GM19023 (cell line): ENCODE data around the gene CSNK1G1.
"Not testable (repeated sequence)": the region's sequence is repeated elsewhere in the genome, so short reads cannot be mapped to it uniquely, and the experiment has no call there.

ENCODE experiments used
- ATAC-seq: cut with Tn5 transposase; IDR thresholded peaks from one replicate; pipeline ENCODE4 v1.9.1; 2021; ENCODE audit warnings: mild to moderate bottlenecking, moderate library complexity; ENCODE audit not compliant: unreplicated experiment

Gene CSNK1G1

DNA sequence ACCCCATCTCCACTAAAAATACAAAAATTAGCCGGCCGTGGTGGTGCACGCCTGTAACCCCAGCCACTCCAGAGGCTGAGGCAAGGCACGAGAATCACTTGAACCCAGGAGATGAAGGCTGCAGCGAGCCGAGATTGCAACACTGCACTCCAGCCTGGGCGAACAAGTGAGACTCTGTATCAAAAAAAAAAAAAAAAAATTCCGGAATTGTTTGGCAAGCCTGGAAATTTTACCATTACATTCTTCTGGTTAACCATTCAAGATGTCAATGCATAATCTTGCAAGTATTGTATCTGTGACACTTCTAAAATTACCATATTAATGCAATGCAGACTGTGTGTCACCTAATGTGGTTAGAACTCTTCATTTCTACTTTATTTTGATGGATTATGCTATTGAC, 67.0 kb downstream of the CSNK1G1 start:
- ATAC-seq: no peak

DNA sequence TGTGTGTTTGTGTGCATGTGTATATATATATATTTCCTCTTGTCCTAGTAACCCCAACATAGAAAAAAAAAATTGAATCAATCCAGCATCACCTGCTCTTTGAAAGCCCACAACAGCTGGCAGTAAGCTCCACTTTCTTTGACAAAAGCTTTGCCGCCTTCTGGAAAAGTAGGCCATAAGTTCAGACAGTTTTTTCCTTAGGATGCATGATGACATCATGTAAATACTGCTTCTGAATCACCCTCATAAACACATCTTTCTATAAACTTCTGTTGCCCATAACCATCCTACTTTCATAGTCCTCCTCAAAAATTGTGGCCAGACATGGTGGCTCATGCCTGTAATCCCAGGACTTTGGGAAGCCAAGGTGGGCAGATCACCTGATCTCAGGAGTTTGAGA, 67.4 kb downstream of the CSNK1G1 start:
- no peak for ATAC-seq

DNA sequence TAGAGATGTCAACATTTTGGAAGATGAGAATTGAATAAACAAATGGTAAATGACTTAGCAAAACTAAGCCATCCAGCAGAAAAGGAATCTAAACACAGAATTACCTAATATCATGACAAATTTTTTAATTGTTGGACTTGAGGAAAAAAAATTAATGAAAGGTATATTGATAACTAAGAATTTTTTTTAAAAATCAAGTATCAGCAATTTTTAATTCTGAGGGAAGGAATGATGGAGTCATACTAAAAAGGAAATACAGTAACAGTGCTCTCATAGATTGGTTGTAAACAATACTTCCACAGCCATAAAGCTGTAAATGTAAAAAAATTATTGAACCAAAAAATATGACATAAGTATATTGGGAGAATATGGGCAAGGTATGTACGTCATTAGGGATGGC, 68.0 kb downstream of the CSNK1G1 start:
- ATAC-seq: no peak

DNA sequence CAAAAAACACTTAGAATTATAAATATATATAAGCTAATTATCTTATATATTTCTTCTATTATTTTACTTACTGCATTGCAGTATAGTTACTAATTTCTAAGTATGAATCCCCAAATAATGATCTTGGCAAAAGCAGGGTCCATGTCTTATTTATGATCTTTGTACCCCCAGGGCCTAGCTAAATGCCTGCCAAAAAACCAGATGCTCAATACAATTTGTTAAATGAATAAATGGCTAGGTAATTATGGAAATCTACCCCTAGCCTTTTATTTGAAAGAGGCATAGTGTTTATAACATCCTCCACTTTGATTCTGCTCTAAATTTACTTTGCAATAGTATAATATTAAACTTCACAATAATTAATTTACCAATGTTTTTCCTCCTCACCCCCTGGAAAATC, 69.5 kb downstream of the CSNK1G1 start:
- ATAC-seq: no peak

DNA sequence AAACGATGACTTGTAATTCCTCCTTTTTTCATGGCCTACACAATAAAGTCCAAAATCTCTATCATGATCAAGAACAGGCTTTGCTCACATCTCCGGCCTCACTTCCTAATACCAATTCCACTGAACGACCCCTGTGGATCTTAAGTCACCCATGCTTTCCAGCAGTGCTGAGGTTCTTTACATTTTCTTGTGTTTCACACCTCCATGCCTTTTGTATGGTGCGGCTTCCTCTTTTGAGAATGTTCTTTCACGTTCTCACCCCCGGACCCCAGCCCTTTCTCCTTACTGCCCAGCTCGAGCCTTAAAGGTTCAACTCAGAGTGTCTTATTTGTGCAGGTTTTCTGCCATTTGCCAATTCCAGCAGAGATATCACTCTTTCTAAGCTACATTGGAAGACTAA, 70.1 kb downstream of the CSNK1G1 start:
- ATAC-seq: no peak

DNA sequence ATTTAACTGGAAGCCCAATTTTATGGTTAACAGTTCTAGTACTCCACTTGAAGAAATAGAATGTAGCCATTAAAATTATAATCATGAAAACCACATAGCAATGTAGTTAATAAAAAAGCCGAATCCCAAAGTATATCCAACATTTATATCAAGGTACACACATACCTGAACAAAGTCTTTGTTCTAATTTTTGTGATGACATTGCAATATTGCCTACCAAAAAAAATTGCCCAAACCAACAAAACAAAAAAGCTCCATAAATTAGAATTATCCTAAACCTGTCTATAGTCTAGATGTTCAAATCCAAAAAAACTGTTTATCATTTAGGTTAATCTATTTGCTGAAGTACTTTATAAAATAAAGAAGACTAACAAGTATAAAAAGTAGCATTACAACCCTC, 70.8 kb downstream of the CSNK1G1 start:
- no peak for ATAC-seq

DNA sequence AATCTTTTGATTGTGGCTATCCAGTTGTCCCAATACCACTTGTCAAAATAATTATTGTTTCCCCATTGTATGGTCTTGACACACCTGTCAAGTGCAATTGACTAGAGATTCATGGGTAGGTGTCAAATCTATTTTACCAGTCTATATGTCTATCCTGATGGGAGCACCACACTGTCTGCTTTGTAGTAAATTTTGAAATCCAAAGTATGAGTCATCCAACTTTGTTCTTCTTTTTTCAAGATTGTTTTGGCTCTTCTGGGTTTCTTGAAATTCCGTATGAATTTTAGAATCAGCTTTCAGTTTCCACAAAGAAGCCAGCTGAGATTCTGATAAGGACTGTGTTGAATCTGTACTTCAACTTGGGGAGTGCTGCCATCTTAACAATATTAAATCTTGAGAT, 71.9 kb downstream of the CSNK1G1 start:
- ATAC-seq: no peak

DNA sequence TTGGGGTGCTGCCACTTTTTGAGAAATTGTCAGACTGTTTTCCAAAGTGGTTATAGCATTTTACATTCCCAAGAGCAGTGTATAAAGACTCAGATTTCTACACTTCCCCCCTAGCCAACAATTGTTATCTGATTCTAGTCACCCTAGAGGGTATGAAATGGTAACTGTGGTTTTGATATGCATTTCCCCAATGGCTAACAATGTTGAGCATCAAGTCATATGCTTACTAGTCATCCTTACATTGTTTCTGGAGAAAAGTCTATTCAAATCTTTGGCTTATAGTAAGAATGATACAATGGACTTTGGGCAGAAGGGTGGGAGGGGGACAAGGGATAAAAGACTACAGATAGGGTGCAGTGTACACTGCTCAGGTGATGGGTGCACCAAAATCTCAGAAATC, 73.3 kb downstream of the CSNK1G1 start:
- ATAC-seq: no peak

DNA sequence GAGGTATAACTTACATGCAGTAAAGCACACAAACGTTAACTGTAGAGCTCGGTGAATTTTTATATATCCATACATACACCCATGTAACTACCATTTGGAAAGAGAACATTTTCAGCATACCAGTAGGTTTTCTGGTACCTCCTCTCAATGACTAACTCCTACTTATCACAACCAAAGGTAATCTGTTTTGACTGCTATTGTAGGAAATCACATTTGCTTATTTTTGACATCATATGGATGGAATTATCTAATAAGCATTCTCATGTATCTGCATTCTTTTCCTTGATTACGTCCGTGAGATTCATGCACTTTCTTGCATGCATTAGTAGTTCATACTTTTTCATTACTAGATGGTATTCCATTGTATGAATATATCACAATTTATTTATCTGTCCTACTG, 76.8 kb downstream of the CSNK1G1 start:
- ATAC-seq: no peak

DNA sequence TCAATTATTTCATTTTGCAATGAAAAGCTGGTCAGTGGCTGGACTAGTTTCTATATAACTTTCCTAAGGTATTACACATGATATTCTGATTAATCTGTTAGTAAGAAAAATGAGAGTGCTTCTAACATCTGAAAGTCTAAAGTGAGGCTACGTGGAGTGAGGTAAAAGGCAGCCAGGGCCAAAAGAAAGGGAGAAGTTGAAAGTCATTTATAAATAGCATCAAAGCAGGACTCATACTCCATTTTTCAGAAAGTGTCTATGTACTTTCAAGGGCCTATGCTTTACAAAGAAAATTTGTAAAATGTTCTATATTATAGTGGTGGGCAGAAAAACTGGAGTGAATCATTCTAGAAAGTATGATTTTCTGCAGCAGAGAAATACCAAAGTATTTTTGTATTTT, 80.0 kb downstream of the CSNK1G1 start:
- no peak for ATAC-seq

DNA sequence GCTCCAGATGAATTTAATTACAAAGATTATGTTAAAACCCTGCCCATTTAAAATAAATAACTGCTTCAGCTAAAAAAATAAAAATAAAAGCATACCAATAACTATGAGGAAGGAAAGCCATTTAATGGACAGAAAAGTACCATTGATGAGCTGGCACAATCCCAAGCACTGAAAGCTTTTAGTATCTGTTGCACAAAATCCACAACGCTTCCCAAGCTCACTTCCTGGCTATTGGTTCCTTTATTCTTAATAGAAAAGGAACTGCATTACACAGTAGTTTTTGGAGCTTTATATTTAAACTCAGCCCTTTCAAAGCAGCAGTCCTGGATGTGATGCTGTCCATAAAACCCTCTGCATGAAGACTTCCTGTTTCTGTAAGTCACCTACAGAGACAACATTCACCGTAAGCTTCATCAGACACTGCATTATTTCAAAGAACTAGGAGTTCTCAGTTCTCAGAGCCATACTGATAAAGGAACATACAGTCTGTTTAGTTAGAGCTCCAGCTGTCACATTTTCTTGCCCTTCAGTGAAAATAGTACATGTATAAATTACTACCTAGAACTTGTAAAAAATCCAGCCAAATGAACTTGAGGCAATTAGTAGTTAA, 81.5 kb downstream of the CSNK1G1 start:
- no peak for ATAC-seq

DNA sequence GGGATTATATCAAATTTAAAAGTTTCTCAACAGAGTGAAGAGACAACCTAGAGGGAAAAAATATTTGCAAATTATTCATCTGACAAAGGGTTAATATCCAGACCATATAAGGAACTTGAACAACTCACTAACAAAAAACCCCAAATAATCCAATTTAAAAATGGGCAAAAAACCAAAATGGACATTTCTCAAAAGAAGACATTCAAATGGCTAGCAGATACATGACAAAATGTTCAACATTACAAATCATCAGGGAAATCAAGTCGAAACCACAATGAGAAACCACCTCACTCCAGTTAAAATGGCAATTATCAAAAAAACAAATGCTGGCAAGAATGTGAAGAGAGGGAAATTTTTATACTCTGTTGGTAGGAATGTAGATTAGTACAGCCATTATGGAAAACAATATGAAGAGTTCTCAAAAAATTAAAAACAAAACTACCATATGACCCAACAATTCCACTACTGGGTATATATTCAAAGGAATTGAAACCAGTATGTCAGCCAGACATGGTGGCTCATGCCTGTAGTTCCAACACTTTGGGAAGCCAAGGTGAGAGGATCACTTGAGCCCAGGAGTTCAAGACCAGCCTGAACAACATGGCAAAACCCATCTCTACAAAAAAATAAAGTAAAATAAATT, 88.5 kb downstream of the CSNK1G1 start:
- ATAC-seq: no peak

DNA sequence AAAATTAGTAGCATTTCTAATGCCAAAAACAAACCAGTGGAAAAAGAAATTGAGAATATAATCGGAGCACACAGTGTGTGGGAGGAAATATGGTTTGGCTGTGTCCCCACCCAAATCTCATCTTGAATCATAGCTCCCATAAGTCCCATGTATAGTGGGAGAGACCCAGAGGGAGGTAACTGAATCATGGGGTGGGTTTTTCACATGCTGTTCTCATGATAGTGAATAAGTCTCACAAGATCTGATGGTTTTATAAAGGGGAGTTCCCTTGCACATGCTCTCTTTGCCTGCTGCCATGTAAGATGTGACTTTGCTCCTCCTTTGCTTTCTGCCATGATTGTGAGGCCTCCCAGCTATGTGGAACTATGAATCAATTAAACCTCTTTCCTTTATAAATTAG, 90.8 kb downstream of the CSNK1G1 start:
- ATAC-seq: not testable (repeated sequence)

DNA sequence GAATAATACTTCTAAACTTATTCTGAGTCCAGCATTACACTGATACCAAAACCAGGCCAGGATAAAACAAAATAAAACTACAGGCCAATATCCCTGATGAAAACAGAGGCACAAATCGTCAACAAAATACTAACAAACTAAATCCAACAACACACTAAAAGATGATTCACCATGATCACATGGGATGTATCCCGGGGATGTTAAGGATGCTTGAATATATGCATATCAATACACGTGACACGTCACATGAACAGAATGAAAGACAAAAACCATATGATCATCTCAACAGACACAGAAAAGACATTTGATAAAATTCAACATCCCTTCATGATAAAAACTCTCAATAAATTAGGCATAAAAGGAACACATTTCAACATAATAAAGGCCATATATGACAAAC, 91.5 kb downstream of the CSNK1G1 start:
- ATAC-seq: no peak

DNA sequence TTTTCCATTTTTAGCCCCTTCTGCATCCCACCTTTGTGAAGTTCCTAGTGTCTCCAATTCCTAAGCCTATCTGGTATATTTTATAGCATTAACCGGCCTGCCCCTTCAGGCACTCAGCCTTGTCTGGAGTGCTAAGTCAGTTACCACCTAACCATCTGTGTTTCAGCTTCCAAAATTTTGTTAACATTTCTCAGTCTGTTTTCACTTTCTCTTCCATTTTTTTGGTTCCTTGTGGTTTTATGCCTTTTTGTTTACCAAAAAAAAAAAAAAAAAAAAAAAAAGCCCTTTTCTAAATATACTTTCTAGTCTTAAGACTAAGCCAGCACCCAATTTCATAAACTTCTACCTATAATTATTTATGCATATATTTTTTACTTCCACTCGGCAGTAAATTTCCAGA, 92.4 kb downstream of the CSNK1G1 start:
- ATAC-seq: no peak

DNA sequence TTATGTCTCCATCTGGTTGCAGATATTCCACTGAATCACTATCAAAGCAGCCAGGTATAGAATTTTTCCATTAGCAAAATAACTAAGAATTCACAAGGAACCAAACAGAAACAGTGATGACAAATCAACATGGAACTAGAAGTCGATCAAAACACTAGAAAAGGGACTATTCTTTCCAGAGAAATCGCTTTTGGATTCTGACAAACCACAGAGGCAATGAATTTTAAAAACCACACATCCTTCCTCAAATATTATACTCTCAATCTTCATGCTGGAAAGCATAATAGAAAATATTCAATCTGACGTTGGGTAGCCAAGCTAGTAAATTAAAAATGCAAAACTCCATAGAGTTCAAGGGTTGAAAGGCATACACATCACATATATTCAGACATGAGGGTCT, 99.9 kb downstream of the CSNK1G1 start:
- no peak for ATAC-seq

DNA sequence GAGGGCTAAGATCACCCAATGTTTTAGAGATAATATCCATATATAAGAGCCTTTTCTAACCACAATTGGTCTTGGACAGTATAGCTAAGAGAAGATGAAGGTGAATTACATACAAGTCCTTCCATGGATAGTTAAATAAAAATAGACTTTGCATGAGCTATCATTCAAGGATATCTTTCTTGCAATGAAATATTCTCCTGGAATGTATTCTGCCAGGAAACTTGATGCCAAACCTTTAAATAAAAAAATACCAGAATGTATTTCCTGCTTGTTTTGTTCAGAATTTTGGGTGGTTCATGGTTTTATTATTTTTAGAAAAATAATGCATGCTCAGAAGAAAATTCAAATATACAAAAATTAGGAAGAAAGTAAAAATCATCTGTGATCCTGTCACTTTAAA, 104.3 kb downstream of the CSNK1G1 start:
- ATAC-seq: no peak

DNA sequence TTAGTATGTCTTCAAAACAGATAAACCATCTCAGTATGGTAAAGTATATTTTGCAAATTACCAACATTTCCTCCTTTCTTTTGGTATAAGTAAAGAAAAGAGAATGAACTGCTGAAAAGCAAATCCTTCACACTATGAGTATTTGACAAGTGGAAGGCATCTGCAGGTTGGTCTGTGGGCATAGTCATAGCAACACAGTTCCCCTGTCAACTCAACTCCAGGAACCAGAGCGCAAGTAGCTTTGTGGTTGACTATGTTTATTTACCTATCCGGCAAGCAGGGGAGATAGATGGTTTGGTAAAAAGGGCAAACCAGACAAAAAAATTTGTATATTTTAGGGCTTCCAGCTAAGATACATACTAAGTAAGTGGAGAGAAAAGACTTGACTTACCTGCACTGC, 104.9 kb downstream of the CSNK1G1 start:
- ATAC-seq: no peak

DNA sequence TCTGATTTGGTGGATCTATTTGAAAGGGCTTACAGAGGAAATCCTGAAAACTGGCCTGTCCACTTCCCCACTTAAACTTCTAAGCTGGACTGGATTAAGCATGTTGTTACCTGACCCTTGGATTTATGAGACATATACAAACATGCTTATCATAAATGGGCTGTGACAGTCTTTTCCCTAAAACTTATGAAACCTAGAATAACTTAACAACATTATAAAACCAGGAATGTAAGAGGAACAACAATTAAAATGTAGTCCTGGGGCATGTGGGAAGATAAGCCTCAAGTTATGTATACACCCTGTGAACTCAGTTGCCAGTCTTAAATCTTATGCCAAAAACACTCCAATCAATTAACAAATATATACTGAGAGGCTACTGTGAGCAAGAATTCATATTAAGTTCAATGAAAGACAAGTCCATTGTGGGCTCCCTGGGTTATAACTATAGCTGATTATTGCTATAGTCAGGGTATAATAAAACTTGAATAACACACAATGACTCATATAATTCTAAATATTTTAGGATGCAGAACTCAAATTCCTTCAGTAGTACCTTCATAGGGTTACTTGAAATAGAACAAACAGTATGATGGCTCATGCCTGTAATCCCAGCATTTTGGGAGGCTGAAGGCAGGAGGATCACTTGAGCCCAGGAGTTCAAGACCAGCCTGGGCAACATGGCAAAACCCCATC, 105.9 kb downstream of the CSNK1G1 start:
- no peak for ATAC-seq

DNA sequence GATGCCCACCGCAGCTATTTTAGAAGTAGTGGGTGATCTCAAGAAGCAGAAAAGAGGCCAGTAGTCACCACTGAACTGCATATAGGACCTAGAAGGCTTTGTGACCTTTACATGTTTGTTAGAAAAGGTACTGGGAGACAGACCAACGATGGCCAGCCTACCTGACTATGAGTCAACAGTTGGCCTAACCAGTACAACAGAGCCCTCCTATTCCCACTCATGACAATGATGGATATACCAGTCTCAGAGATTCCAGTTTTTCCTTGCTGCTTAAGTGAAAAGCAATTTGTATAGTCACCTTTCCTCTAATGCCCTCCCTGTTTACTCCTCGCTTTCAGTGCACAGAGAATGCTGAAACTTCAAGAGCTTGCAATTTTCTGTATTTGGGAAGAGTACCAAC, 106.6 kb downstream of the CSNK1G1 start:
- ATAC-seq: no peak

DNA sequence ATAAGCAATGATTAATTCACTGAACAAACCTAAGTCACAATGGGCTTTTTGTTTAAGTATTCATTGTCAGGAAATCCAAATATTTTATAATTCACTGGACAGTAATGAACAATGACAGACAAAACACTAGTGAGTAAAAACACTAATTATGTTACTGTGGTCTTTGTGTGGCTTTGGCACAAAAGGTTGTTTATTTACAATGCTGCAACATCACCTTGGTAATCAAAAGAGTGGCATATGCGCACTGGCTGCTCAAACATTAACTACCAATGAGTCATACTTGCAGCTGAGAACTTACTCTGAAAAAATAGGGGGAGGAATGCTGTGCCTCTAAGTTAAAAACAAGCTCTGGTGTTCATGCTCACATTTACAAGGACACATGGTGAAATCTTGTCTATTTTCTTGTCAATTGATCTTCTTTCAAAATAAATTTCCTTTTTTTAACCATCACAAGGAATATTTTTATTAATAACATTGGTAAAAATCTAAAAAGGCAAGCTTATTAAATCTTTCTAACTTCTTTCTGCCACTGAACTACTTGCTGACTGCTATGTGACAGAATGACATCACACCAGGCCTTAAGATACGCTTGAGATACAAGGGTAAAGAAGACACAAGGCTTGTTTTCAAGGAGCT, 107.9 kb downstream of the CSNK1G1 start:
- peak; percentile 65 for ATAC-seq

DNA sequence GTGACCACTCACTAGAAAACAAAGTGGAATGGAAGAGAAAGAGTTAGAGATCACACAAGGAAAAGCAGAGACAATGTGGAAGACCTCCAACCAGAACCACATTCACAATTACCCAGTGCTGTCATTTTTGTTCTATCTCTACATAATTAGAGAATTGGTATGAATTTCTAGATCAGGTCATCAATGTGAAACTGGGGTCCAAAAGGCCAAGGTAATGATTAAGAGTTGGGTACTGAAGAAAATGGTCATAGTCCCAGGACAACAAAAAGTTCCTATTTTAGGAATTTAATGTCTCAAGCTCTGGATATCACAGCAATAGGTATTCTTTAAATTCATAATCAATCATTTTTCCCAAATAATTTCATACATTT, 108.5 kb downstream of the CSNK1G1 start:
- ATAC-seq: no peak
